Effector CD4-positive, alpha-beta T cell (primary cell): ENCODE data around the gene DOK6.

Experiments used
- DNase-seq: peaks from one replicate; pipeline ENCODE4 v3.0.0-alpha.2; 2020

The DOK6 gene

GRCh38 chr18:69755856-69756496 is 355.3 kb downstream of the DOK6 start:
- DNase-seq: no peak

GRCh38 chr18:69757733-69758132 is 357.0 kb downstream of the DOK6 start:
- no peak for DNase-seq

GRCh38 chr18:69758458-69758857 is 357.8 kb downstream of the DOK6 start:
- no peak for DNase-seq

GRCh38 chr18:69759046-69759445 is 358.4 kb downstream of the DOK6 start:
- DNase-seq: no peak

GRCh38 chr18:69763002-69763401 is 362.3 kb downstream of the DOK6 start:
- no peak for DNase-seq

DNA sequence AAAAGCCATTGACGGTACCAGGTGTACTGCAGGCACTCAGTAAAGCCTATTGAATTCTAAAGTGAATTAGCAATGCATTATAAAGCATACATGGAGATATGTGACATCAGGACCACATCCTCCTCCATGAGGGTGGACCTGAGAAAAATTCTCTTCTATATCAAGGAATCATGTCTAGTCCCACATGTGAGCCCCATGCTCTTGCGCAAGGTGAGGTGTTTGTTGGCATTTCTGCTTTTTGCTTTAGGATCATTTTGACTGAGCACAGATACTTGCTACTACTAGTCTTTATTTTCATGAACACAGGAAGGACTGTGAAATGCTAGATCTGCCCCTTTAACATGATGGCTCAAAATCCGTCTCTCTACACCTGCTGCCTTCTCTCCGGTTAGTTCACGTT is 363.1 kb downstream of the DOK6 start:
- no peak for DNase-seq

DNA sequence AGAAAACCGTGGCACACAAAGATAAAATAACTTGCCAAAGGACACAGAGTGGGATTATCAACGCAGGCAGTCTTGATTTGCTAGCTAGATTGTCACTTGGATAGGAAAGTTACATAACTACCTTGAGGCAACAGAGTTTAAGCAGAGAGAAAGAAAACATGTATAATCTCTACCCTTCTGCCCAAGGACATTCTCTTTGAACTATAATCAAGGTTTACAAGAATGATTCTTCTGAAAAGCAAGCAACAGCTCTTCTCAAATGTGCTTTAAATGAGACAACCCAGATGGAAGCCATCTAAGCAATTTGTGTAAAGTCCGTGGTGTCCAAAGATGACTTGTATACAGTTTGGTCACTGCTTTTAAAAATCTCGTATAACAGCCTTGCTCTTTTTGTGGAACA is 369.6 kb downstream of the DOK6 start:
- DNase-seq: no peak

GRCh38 chr18:69774831-69775230 is 374.1 kb downstream of the DOK6 start:
- DNase-seq: no peak

DNA sequence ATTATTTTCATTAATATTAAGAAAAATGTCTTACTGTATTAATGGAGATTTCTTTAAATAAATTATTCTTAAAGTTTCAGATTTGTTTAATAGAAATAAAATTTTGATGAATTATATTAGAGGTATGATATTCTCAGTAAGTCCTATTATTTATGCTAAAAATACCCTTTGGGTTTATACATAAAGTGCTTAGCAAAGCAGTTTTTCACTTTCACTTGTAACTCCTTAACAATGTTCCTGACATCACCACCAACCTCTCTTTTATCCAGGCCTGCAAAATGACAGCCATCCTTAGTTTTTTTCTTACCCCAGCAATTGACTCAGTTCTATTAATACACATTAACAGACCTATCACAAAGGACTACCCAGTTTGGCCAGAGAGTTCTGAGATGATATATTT is 376.6 kb downstream of the DOK6 start:
- no peak for DNase-seq

- no peak for DNase-seq
Observed at GRCh38 chr18:69778680-69779079, 378.0 kb downstream of the DOK6 start.

DNA sequence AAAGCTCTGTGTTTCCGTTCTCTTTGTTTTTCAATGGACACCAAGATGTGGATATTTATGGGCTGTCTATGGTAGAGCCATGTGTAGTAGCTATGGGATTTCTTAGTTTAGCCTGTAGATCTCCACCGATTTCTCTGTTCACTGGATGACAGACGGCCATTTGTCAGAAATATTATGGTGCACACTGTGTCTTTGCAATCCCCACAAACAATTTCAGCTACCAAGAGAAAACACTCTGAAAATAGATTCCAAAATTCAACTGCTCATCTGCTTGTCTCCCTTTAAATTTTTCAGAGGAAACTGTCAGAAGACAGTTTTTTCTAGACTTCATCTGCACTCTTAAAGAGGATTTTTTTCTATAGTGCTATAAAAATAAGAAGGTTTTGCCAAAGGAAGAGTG is 380.2 kb downstream of the DOK6 start:
- no peak for DNase-seq

- DNase-seq: no peak
Observed at GRCh38 chr18:69784815-69785214, 384.1 kb downstream of the DOK6 start.

GRCh38 chr18:69785466-69785865 is 384.8 kb downstream of the DOK6 start:
- DNase-seq: no peak

DNA sequence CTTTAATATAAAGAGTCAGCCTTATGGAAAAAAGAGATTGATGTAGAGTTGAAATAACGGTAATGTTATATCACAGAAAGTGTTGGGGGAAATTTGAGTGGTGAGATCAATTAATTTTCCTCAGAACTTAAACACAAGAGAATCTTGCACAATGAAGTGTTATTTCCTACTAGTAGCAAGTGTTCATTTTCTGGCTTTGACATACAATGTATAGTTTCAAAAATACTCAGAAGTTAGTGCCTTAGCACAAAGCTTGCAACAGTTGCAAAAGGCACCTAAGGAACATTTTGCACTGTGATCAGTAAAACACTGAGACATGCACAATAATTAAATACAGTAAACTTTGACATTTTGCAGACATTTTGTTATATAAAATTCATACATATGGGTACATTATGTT is 385.7 kb downstream of the DOK6 start:
- DNase-seq: no peak

GRCh38 chr18:69787825-69788547 is 387.3 kb downstream of the DOK6 start:
- no peak for DNase-seq

DNA sequence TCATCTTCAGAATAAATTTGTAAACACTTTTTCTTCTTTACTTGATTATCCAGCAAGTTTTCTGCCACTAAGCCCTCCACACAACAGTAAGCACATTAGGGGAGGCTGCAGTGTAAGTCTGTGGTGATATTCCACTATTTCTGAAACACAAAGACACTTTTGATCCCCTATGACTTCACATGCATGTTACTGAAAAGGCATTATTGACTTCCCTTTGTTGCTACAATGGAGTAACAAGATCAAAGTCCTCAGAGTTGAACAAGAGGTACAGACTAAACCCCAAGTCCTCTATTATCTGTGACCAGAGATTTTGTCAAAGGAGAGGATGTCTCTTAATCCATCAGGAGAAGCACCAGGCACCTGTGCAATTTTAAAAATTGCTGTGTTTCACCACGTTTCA is 389.1 kb downstream of the DOK6 start:
- DNase-seq: no peak

DNA sequence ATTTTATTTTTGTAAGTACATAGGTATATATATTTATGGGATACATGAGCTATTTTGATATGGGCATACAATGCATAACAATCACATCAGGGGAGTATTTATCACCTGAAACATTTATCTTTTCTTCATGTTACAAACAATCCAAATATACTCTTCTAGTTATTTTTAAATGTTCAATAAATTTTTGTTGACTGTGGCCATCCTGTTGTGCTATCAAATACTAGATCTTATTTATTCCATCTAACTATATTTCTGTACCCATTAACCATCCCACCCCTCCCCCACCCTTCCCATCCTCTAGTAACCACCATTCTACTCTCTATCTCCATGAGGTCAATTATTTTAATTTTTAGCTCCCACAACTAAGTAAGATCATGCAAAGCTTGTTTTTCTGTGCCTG is 390.0 kb downstream of the DOK6 start:
- DNase-seq: no peak

GRCh38 chr18:69795791-69796190 is 395.1 kb downstream of the DOK6 start:
- DNase-seq: no peak

GRCh38 chr18:69804776-69805501 is 404.3 kb downstream of the DOK6 start:
- DNase-seq: no peak

DNA sequence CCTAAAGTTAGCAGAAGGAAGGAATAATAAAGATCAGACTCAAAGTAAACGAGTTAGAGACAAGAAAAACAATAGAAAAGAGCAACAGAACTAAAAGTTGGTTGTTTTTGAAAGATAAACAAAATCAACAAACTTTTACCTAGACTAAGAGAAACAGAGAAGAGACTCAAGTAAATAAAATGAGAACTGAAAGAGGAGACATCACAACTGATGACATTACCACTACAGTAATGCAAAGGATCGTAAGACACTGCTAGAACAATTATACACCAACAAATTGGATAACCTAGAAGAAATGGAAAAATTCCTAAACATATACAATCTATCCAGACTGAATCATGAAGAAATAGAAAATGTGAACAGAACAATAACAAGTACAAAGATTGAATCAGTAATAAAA is 407.7 kb downstream of the DOK6 start:
- no peak for DNase-seq

- no peak for DNase-seq
Observed at GRCh38 chr18:69813559-69813958, 412.9 kb downstream of the DOK6 start.

- DNase-seq: no peak
Observed at GRCh38 chr18:69814861-69815385, 414.2 kb downstream of the DOK6 start.

- DNase-seq: no peak
Observed at GRCh38 chr18:69817335-69817940, 416.8 kb downstream of the DOK6 start.
